GM12872 (cell line): ENCODE data around the gene TMEM45B.

Source experiments
- TF ChIP-seq, protein P1 (sequence below): IDR thresholded peaks from 3 replicates; pipeline ENCODE4 v1.5.1; 2011; ENCODE audit warnings: low read depth, mild to moderate bottlenecking, low read length, moderate library complexity; ENCODE audit not compliant: insufficient read depth

TMEM45B gene

DNA sequence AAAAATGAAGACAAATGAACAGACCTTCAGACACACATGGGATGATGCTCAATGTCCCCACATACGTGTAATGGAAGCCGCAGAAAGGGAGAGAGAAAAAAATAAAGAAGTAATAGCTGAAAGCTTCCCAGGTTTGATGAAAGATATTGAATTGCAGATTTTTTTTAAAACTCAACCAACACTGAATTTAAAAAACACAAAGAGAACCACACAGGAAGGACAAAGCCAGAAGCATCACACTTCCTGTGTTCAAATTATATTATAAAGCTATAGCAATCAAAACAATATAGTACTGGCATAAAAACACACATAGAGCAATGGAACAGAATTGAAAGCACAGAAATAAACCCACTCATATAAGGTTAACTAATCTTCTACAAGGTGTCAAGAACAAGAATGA, 26.5 kb downstream of the TMEM45B start:
- TF ChIP-seq, protein P1, sequence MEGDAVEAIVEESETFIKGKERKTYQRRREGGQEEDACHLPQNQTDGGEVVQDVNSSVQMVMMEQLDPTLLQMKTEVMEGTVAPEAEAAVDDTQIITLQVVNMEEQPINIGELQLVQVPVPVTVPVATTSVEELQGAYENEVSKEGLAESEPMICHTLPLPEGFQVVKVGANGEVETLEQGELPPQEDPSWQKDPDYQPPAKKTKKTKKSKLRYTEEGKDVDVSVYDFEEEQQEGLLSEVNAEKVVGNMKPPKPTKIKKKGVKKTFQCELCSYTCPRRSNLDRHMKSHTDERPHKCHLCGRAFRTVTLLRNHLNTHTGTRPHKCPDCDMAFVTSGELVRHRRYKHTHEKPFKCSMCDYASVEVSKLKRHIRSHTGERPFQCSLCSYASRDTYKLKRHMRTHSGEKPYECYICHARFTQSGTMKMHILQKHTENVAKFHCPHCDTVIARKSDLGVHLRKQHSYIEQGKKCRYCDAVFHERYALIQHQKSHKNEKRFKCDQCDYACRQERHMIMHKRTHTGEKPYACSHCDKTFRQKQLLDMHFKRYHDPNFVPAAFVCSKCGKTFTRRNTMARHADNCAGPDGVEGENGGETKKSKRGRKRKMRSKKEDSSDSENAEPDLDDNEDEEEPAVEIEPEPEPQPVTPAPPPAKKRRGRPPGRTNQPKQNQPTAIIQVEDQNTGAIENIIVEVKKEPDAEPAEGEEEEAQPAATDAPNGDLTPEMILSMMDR: no peak

DNA sequence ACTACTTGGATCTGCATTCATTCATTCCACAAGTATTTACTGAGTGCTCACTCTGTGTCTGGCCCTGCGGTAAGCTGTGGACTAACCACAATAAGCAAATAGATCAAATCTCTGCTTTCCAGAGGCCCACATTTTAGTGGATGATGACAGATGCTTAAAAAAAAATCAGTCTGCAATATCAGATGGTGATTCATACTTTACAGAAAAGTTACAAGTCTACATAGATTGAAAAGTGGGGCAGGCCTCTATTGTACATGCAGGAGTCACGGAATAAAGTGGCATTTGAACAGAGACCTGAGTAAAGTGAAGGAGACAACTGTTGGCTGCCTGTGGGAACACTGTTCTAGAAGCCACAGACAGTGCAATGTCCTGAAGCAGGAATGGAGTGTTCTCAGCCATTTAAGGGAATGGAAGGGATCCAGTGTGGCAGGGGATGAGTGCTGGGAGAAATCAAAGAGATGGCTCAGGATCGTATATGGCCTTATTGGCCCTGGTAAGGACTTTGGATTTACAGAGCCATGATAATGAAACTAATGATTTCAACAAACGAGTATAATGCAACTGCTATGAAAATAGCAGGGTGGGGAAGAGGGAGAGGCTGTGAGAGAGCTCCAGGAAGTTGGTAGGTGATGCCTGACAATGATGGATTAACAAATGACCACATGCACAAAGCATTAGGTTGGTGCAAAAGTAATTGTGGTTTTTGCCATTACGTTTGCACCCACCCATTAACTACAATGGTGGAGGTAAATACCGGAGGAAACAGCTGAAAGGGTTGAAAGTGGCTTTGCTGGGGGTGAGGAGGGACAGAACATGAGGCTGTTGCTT, 31.1 kb downstream of the TMEM45B start:
- TF ChIP-seq, protein P1: no peak

DNA sequence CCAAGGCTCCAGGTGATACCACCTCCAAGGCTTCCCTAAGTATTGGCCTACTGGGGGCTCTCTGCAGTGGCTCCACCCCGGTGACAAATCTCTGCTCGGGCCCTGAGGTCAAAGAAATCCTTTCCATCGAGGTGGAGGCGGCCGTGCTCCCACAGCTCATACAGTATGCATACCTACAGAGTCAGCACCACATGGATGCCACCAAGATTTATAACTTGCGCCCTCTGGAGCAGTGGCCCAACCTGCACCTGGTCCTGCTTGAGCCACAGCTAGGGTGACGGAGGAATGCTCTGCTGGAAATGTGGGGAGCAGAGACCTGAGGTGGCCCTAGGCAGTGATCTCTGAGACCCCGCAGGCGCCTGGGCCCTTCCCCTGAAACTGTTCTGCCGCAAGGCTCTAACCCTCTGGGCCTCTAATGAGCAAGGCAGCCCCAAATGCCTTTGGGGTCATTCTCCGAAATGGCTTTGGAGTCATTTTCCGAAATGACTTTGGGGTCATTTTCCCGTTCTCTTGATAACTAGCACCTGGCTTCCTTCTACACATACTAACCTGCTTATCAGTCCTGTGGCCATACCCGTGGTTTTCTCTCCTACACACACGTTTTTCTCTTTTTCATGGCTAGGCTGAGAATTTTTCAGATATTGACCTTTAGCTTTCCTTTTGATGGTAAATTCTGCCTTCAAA, 33.9 kb downstream of the TMEM45B start:
- TF ChIP-seq, protein P1: no peak

DNA sequence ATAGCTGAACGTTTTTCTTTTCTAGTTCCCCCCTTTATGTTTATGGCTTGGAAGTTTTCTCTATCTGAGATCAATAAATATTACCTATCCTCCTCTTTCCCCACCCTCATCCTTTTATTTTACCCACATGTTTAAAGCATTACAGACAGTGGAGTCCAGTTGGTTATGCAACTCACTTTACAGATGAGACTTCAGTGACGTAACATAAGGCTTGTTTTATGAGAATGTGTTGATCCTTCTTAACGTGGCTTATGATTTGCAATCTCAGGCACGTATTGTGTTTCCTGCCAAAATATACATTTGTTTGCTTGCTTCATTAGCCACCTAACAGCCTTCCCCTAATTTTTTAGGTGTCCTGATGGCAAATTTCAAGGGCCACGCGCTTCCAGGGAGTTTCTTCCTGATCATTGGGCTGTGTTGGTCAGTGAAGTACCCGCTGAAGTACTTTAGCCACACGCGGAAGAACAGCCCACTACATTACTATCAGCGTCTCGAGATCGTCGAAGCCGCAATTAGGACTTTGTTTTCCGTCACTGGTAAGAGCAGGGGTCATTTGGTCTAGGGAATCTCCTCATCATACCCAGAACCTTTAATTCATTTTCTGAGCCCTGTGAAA, 36.6 kb downstream of the TMEM45B start:
- TF ChIP-seq, protein P1: no peak

DNA sequence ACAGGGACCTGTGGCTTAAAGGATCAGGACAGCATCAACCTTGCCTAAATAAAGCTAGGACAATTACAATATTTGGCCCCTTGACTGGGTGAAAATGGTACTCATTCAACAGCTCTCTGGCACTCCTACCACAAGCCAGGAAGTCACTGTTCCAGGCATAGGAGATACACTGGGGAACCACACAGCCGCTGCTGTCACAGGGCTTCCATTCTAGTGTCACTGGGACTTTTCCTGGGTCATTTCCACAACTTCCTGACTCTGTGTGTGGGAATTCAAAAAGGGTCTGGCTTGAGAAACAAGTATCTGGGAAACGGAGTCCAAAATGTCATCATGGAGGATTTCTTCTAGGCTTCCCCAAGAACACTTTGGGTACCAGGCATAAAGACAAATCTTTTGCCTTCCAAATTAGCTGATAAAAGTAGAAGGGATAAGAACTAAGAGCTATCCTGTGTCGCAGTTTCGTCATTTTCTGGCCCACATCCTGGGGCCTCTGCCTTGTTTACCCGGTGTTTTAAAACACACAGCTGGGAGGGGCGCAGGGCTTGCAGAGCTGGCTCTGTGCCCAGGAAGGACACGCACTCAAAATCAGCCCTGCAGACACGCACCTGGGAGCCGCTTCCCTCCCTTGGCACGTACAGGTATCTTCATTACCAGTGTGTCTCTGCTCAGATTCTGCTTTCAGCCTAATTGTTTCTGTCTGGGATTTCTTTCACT, 38.0 kb downstream of the TMEM45B start:
- TF ChIP-seq, protein P1: no peak

DNA sequence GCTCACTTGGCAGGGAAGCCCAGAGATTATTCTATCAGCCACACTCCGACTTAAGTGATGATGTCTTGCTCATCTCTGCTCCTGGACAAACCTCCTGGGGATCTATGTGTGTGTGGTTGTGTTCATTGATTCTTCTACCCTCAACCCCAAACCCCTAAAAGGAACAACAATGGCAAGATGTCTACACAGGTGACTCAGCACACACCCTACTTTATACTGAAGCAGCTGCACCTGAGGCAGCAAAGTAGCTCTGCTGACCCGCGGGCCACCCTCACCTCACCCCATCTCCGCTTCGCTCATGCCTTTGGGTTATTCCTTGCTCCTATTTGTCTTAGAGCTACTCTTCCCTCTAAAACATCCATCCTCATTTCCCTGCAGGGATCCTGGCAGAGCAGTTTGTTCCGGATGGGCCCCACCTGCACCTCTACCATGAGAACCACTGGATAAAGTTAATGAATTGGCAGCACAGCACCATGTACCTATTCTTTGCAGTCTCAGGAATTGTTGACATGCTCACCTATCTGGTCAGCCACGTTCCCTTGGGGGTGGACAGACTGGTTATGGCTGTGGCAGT, 38.7 kb downstream of the TMEM45B start:
- TF ChIP-seq, protein P1: no peak
